Mesothelial cell of epicardium (in vitro differentiated cells): ENCODE measurements around the gene BTBD7. TPM values are rescaled to one million over a fixed set of nuclear protein-coding genes. Genes with fewer than 3 reads are reported as not detected.

ENCODE experiments used
- DNase-seq, 2 experiments: peaks; one replicate each; pipeline ENCODE4 v3.0.0; 2021; ENCODE audit warnings: low spot score in 2 of 2; ENCODE audit not compliant: unreplicated experiment in 2 of 2
- H3K27ac Mint-ChIP-seq: 2 replicates; pipeline ENCODE4 v1.8.0; 2021; ENCODE audit warnings: mixed read lengths
- H3K27me3 Mint-ChIP-seq: 2 replicates; pipeline ENCODE4 v1.8.0; 2021; ENCODE audit warnings: low read depth, mixed read lengths
- H3K36me3 Mint-ChIP-seq: 2 replicates; pipeline ENCODE4 v1.8.0; 2021; ENCODE audit warnings: mixed read lengths
- H3K4me1 Mint-ChIP-seq: 2 replicates; pipeline ENCODE4 v1.8.0; 2021; ENCODE audit warnings: mixed read lengths
- H3K4me3 Mint-ChIP-seq: 2 replicates; pipeline ENCODE4 v1.8.0; 2021; ENCODE audit warnings: mild to moderate bottlenecking, moderate library complexity, mixed read lengths
- H3K9me3 Mint-ChIP-seq: 2 replicates; pipeline ENCODE4 v1.8.0; 2021; ENCODE audit warnings: mixed read lengths
- CTCF ChIP-seq: fragments of 200-600 bp; sonication (generic); IDR thresholded peaks from one replicate; pipeline ENCODE4 v1.5.0; 2021; ENCODE audit warnings: antibody characterized with exemption; ENCODE audit not compliant: unreplicated experiment
- total RNA-seq: library from RNA; stranded (reverse); gene quantifications from 3 replicates; pipeline ENCODE4 v1.2.1, GENCODE V29; 2021

The BTBD7 gene
- total RNA-seq, 1 donor from 2014 or later: 58.4 TPM

- H3K4me1 Mint-ChIP-seq: no peaks in the 10 kb centered on the region
- no peaks in the 10 kb centered on the region for H3K27me3 Mint-ChIP-seq
- TF ChIP-seq CTCF: no peak
- H3K36me3 Mint-ChIP-seq: peaks cover 8% of the 10 kb centered on the region
- no peak overlapping the region for H3K4me3 Mint-ChIP-seq
- H3K27ac Mint-ChIP-seq: peak overlapping the region; percentile 14
- H3K9me3 Mint-ChIP-seq: no peaks in the 10 kb centered on the region
- no peak for DNase-seq
Measured at GRCh38 chr14:93269341-93270068, 63.3 kb downstream of the BTBD7 start.

GRCh38 chr14:93268406-93268805, 64.4 kb downstream of the BTBD7 start:
- no peak for DNase-seq
- TF ChIP-seq CTCF: no peak
- Mint-ChIP-seq H3K9me3 (no peaks in the 10 kb centered on the region), H3K27ac (no peak overlapping the region), H3K36me3 (peaks cover 9% of the 10 kb centered on the region), H3K4me1 (no peaks in the 10 kb centered on the region), H3K27me3 (no peaks in the 10 kb centered on the region), H3K4me3 (no peak overlapping the region)

GRCh38 chr14:93267149-93267711, 65.6 kb downstream of the BTBD7 start:
- Mint-ChIP-seq H3K4me3 (no peak overlapping the region), H3K27ac (no peak overlapping the region), H3K36me3 (peaks cover 15% of the 10 kb centered on the region), H3K9me3 (no peaks in the 10 kb centered on the region), H3K27me3 (no peaks in the 10 kb centered on the region), H3K4me1 (no peaks in the 10 kb centered on the region)
- no peak for TF ChIP-seq CTCF
- no peak for DNase-seq

- Mint-ChIP-seq H3K36me3 (peaks cover 15% of the 10 kb centered on the region), H3K27me3 (no peaks in the 10 kb centered on the region), H3K4me3 (no peak overlapping the region), H3K4me1 (no peaks in the 10 kb centered on the region), H3K27ac (no peak overlapping the region), H3K9me3 (no peaks in the 10 kb centered on the region)
- no peak for DNase-seq
- TF ChIP-seq CTCF: no peak
Measured at GRCh38 chr14:93266127-93266526, 66.7 kb downstream of the BTBD7 start.

GRCh38 chr14:93263416-93263815, 69.4 kb downstream of the BTBD7 start:
- H3K27me3 Mint-ChIP-seq: no peaks in the 10 kb centered on the region
- peaks cover 14% of the 10 kb centered on the region for H3K36me3 Mint-ChIP-seq
- H3K4me1 Mint-ChIP-seq: peaks cover 6% of the 10 kb centered on the region
- no peak overlapping the region for H3K4me3 Mint-ChIP-seq
- no peak overlapping the region for H3K27ac Mint-ChIP-seq
- TF ChIP-seq CTCF: no peak
- no peaks in the 10 kb centered on the region for H3K9me3 Mint-ChIP-seq
- DNase-seq: no peak
